ENCODE results near the gene CLCN7. TPM values are rescaled to one million over a fixed set of nuclear protein-coding genes. Genes with fewer than 3 reads are reported as not detected.

CLCN7 gene
- total and polyA plus RNA-seq, 2 of the 13 experiments (the other 11 are each of a cell fraction or from before 2014, with no cell fraction given): 24.6 to 25.1 TPM

GRCh38 chr16:1435921-1436697 lies 38.7 kb downstream of the CLCN7 start (continued):
- TF ChIP-seq HMGXB4 (CRISPR knock-in tag; IDR thresholded peaks at IDR 0.05; ENCODE audit: borderline replicate concordance in 1 of 2, low read depth in 1 of 2): peak; percentile 30 to 75; a peak in 2 of 4 replicates
- TF ChIP-seq TGIF2 (CRISPR knock-in tag; IDR thresholded peaks at IDR 0.05): no peak
- no peak for TF ChIP-seq FOXJ3 (CRISPR knock-in tag; IDR thresholded peaks at IDR 0.05; ENCODE audit: borderline replicate concordance)
- TF ChIP-seq ZNF773 (CRISPR knock-in tag; IDR thresholded peaks at IDR 0.05; ENCODE audit: borderline replicate concordance): no peak
- TF ChIP-seq ZNF598 (CRISPR knock-in tag; IDR thresholded peaks at IDR 0.05; ENCODE audit: borderline replicate concordance): no peak
- TF ChIP-seq AKAP8 (CRISPR knock-in tag; IDR thresholded peaks at IDR 0.05): no peak
- no peak for TF ChIP-seq ZNF557 (CRISPR knock-in tag; IDR thresholded peaks at IDR 0.05)
- no peak for TF ChIP-seq ZNF776 (CRISPR knock-in tag; IDR thresholded peaks at IDR 0.05)
- no peak for TF ChIP-seq RFX1 (IDR thresholded peaks at IDR 0.05)
- TF ChIP-seq PAF1 (CRISPR knock-in tag; IDR thresholded peaks at IDR 0.05): no peak
- peak; percentile 35; the same call in 1 of the 2 replicates for TF ChIP-seq DMAP1 (CRISPR knock-in tag; IDR thresholded peaks at IDR 0.05)
- no peak for TF ChIP-seq HMGA1 (CRISPR knock-in tag; conservative IDR thresholded peaks at IDR 0.05)
- no peak for TF ChIP-seq ZNF20 (CRISPR knock-in tag; IDR thresholded peaks at IDR 0.05)
- no peak for TF ChIP-seq ZNF318 (CRISPR knock-in tag; IDR thresholded peaks at IDR 0.05)
- no peak for TF ChIP-seq NFRKB (IDR thresholded peaks at IDR 0.05)
- no peak for TF ChIP-seq ZSCAN21 (CRISPR knock-in tag; IDR thresholded peaks at IDR 0.05; ENCODE audit: borderline replicate concordance)
- TF ChIP-seq ZNF639 (CRISPR knock-in tag; conservative IDR thresholded peaks at IDR 0.05): no peak
